SK-N-SH (cell line): ENCODE results near the gene OR8A1.

Experiments used
- EP300 ChIP-seq, 2 experiments: IDR thresholded peaks; 2 replicates each; pipeline versions ENCODE4 v1.4.0 to v1.6.1; 2012; ENCODE audit warnings: borderline replicate concordance in 1 of 2, low read depth in 1 of 2, low read length in 1 of 2
- EZH2phosphoT487 ChIP-seq: fragments of 200-600 bp; sonication (generic); IDR thresholded peaks from 2 replicates; pipeline ENCODE4 v1.6.1; 2017; ENCODE audit warnings: low read depth, mixed run types, mild to moderate bottlenecking, antibody characterized with exemption, moderate library complexity, borderline replicate concordance
- FOXJ3 ChIP-seq: sonication (generic); formaldehyde crosslinking; IDR thresholded peaks from 2 replicates; pipeline ENCODE4 v1.5.1; 2020; ENCODE audit warnings: mild to moderate bottlenecking, missing genetic modification reagents
- FOXM1 ChIP-seq: IDR thresholded peaks from 2 replicates; pipeline ENCODE4 v1.4.0; 2012; ENCODE audit warnings: low read depth, mild to moderate bottlenecking
- GABPA ChIP-seq: IDR thresholded peaks from 2 replicates; pipeline ENCODE4 v1.4.0; 2012; ENCODE audit warnings: low read depth, mild to moderate bottlenecking
- MEF2A ChIP-seq: IDR thresholded peaks from 2 replicates; pipeline ENCODE4 v1.4.0; 2012; ENCODE audit warnings: low read depth, borderline replicate concordance
- POLR2AphosphoS5 ChIP-seq: IDR thresholded peaks from 2 replicates; pipeline ENCODE4 v1.6.1; 2012; ENCODE audit warnings: low read depth, low read length
- RAD21 ChIP-seq: IDR thresholded peaks from 2 replicates; pipeline ENCODE4 v1.6.1; 2012; ENCODE audit warnings: mild to moderate bottlenecking, low read length
- RFX5 ChIP-seq: IDR thresholded peaks from 2 replicates; pipeline ENCODE4 v1.6.1; 2012; ENCODE audit warnings: mild to moderate bottlenecking, improper control_type of control experiment, low read length
- TCF12 ChIP-seq: IDR thresholded peaks from 2 replicates; pipeline ENCODE4 v1.4.0; 2012
- USF2 ChIP-seq: fragments of 150-350 bp; IDR thresholded peaks from 2 replicates; pipeline ENCODE4 v1.6.1; 2017; ENCODE audit warnings: antibody characterized with exemption, low read length, low read depth, borderline replicate concordance
- TF ChIP-seq, protein P1 (sequence below): fragments of 200-600 bp; sonication (generic); IDR thresholded peaks from 2 replicates; pipeline ENCODE4 v1.6.1; 2017; ENCODE audit warnings: antibody characterized with exemption, mild to moderate bottlenecking, moderate library complexity
- TF ChIP-seq, protein P2 (sequence below): IDR thresholded peaks from 2 replicates; pipeline ENCODE4 v1.4.0; 2012; ENCODE audit warnings: low read depth
- TF ChIP-seq, protein P3 (sequence below): IDR thresholded peaks from 2 replicates; pipeline ENCODE4 v1.6.1; 2012; ENCODE audit warnings: mild to moderate bottlenecking, low read depth, low read length, moderate library complexity

DNA sequence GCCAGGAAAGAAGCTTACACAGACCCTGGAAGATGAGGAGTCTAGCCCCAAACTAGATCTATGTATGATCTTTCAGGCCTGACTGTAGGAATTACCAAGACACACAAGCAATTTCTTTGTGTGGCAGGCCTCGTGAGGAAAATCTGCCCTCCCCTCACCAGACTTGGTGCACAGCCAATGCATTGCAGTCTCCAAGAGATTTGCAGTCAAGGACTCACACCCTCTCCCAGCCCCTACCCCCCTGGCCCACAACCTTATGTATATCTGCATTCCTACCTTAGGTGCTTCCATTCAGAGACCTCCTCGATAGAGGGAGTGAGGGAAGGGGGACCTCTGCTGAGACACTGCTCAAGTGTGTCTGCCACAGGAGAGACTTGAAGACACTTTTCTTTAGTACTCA is 36.2 kb upstream of the OR8A1 start:
- TF ChIP-seq, protein P1, sequence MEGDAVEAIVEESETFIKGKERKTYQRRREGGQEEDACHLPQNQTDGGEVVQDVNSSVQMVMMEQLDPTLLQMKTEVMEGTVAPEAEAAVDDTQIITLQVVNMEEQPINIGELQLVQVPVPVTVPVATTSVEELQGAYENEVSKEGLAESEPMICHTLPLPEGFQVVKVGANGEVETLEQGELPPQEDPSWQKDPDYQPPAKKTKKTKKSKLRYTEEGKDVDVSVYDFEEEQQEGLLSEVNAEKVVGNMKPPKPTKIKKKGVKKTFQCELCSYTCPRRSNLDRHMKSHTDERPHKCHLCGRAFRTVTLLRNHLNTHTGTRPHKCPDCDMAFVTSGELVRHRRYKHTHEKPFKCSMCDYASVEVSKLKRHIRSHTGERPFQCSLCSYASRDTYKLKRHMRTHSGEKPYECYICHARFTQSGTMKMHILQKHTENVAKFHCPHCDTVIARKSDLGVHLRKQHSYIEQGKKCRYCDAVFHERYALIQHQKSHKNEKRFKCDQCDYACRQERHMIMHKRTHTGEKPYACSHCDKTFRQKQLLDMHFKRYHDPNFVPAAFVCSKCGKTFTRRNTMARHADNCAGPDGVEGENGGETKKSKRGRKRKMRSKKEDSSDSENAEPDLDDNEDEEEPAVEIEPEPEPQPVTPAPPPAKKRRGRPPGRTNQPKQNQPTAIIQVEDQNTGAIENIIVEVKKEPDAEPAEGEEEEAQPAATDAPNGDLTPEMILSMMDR = no peak
- TF ChIP-seq GABPA (no peak), RFX5 (no peak), POLR2AphosphoS5 (no peak), EZH2phosphoT487 (no peak), USF2 (no peak), TCF12 (no peak), FOXM1 (no peak), EP300 (IDR thresholded peaks at IDR 0.05; ENCODE audit: borderline replicate concordance in 1 of 2, low read depth in 1 of 2, low read length in 1 of 2) (no peak), RAD21 (no peak), MEF2A (no peak), FOXJ3 (CRISPR knock-in tag) (no peak)
- TF ChIP-seq, protein P2, sequence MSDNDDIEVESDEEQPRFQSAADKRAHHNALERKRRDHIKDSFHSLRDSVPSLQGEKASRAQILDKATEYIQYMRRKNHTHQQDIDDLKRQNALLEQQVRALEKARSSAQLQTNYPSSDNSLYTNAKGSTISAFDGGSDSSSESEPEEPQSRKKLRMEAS = no peak
- TF ChIP-seq, protein P3, sequence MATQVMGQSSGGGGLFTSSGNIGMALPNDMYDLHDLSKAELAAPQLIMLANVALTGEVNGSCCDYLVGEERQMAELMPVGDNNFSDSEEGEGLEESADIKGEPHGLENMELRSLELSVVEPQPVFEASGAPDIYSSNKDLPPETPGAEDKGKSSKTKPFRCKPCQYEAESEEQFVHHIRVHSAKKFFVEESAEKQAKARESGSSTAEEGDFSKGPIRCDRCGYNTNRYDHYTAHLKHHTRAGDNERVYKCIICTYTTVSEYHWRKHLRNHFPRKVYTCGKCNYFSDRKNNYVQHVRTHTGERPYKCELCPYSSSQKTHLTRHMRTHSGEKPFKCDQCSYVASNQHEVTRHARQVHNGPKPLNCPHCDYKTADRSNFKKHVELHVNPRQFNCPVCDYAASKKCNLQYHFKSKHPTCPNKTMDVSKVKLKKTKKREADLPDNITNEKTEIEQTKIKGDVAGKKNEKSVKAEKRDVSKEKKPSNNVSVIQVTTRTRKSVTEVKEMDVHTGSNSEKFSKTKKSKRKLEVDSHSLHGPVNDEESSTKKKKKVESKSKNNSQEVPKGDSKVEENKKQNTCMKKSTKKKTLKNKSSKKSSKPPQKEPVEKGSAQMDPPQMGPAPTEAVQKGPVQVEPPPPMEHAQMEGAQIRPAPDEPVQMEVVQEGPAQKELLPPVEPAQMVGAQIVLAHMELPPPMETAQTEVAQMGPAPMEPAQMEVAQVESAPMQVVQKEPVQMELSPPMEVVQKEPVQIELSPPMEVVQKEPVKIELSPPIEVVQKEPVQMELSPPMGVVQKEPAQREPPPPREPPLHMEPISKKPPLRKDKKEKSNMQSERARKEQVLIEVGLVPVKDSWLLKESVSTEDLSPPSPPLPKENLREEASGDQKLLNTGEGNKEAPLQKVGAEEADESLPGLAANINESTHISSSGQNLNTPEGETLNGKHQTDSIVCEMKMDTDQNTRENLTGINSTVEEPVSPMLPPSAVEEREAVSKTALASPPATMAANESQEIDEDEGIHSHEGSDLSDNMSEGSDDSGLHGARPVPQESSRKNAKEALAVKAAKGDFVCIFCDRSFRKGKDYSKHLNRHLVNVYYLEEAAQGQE = no peak
